Activated CD8-positive, alpha-beta memory T cell treated with anti-CD3 and anti-CD28 coated beads, Interleukin-2, amount 50 U/mL, for 48 hours (primary cell): ENCODE measurements around the gene FBLN1.
A peak's percentile ranks its signal among the peaks of the same experiment; 100 is the strongest.

Source experiments
- DNase-seq: peaks from one replicate; pipeline ENCODE4 v3.0.0-alpha.2; 2020

The FBLN1 gene

DNA sequence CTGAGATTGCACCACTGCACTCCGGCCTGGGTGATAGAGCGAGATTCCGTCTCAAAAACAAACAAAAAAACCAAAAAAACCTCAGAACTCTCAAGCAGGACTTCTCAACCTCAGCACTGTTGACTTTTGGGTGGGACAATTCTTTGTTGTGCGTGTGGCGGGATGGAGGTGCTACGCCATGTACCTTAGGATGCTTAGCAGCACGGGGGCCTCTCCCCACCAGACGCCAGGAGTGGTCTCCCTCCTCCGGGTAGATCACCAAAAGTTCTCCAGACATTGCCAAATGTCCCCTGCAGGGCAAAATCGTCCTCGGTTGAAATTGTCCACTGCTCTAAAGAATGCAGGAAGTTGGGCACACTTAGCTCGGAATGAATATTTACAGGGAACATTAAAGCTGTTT lies 142.0 kb downstream of the FBLN1 start:
- no peak for DNase-seq

DNA sequence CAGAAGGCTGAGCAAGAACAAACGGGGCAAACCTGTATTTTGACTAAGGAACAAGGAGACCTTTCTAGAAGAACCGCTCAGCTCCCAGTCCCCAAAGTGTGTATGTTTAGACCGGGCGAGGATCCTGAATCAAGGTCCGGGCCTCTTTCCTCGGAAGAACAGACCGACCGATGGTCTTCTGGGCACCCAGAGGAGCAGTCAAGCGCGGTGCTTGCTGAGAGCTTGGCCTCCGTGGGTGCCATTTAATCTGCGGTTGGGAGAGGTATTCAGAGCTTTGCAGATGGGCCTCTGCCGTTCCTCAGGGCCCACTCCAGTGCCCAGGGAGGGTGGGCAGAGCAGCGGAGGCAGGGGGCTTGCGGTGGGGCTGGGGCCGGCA lies 142.5 kb downstream of the FBLN1 start:
- no peak for DNase-seq

DNA sequence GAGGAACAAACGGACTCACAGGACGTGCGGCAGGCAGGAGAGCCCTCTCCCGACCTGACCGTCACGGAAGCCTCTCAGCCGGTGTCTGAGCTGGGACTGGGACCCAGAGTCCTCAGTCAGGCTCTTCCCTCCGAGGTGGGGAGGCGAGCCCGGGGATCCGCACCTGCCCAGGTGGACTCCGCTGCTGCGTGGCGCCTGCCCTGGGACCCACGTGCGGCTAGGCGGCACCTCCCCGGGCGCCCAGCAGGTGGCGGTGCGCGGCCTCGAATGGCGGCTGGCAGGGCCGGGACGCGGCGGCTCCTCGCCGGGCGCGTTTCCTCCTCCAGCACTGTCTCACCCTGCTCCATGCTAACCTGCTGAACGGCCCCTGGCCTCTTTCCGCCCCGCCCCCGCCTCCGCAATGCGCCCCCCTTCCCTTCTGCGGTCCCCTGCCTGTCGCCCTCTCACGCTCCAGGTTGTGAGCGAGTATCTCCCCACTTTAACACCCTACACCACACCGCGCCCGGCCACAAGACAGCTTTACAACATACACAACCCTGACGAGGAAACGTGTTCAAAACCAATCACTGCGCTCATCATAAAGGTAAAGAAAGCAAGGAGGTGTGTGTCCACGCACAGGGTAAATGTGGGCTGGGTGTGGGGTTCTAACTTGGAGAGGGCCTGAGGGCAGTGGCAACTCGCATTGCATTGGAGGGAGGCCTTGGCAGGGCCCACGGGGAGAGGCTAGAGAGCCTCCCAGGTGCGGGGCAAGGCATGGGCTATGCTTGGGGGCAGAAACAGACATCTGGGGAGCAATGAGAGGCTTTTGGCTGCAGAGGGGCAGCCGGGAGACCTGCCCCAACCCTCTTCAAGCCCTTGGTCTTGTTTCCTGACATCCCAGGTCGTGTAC lies 143.1 kb downstream of the FBLN1 start:
- DNase-seq = peak; percentile 94

DNA sequence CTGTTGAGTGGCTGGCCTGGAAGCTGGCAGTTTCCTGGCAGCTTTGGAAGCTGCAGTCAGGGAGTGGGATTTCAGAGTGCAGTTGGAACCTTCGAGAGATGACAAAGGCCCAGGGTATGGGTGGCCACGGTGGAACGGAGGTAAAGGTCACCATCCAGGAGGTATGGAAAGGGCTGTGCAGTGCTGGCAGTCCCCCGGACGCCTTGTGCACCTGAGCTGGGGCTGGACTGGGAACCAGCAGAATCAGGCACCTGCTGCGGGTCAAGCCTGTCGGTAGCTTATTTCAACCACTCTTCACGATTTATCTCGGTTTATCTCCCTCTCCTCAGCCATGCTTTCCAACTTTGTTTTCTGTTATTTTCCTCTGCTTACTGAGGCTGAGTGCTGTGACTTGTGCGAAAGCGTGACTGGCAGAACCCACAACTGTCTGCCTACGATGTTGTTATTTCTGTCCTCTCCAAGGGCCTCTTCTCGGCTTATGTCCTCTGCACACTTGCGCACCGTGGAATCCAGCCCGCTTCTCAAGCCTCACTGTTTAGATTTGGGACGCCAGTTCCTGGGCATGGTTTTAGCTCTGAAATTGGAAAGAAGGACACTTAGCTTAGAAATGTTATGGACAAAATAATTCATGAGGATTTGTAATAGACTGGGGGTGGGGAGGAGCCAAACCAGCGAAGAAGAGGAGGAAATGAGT lies 145.0 kb downstream of the FBLN1 start:
- no peak for DNase-seq

DNA sequence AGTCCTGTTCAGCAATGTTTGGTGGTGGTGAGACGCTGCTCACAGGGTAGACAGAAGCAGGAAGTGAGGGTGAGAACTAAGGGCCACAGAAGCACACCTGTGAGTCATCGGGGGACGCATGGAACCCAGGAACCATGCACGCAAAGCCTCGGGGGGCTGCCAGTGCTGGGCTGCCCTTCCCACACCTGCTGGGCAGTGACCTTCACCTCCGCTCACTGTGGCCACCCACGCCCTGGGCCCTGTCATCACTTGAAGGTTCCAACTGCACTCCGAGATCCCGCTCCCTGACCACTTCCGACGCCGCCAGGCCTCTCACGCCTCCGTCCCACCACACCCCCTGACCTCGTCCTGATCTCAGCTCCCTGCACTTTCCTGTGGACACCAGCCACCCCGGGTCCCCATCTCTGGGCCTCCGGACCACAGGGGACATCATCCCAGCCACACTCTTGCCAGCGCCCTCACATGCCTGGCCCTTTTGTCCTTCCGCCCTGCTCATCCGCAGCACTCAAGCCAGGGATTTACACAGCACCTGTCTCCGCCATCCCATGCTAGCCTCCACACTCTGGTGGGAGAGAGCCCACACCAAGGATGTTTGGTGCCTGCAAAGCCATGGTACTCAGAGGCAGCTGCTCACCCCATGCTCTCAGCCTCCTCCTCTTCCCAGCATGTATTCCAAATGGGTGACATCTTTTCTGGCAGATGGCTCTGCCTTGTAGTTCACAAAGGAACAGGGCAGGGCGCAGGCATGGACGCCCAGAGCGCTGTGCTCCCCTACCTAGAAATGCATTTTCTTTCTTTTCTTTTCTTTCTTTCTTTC lies 145.8 kb downstream of the FBLN1 start:
- DNase-seq = no peak

DNA sequence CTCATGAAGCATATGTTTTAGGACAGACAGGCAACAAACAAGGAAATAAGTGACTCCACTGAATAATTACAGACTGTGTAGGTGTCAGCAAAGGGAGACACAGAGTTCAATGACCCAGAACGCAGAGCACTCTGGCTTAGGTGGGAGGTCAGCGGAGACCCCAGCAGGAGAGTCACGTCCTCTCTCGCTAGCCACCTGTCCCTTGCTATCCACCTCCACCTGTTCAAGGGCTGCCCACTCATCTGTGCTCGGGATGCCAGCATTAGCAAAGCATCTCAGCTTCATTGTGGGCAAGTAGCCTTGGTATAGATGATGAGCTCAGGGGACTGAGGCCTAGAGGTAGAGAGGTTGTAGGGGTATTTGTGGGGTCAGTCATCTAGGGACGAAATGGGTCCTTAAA lies 147.1 kb downstream of the FBLN1 start:
- no peak for DNase-seq

DNA sequence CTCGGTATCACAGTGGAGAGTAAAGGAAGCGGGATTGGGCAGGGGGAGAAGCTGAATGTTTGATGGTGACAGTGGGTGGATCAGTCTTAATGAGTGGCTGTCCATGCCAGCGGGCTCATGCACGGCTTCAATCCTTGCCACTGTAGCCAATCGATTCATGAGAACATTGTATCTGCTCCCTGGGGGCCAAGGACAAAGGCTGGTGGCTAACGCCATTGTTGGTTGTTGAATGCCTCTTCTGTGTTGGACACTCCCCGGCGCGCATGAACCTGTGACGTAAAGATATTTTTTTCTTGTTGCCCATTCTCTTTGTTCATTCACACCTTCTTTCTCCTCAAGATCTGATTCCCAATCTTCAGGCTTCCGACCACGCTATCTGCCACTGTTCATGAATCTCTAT lies 148.0 kb downstream of the FBLN1 start:
- no peak for DNase-seq
